Measurements from ENCODE around the gene CCDC57.
"Not testable (repeated sequence)": the region's sequence is repeated elsewhere in the genome, so short reads cannot be mapped to it uniquely, and the experiment has no call there.

The CCDC57 gene

DNA sequence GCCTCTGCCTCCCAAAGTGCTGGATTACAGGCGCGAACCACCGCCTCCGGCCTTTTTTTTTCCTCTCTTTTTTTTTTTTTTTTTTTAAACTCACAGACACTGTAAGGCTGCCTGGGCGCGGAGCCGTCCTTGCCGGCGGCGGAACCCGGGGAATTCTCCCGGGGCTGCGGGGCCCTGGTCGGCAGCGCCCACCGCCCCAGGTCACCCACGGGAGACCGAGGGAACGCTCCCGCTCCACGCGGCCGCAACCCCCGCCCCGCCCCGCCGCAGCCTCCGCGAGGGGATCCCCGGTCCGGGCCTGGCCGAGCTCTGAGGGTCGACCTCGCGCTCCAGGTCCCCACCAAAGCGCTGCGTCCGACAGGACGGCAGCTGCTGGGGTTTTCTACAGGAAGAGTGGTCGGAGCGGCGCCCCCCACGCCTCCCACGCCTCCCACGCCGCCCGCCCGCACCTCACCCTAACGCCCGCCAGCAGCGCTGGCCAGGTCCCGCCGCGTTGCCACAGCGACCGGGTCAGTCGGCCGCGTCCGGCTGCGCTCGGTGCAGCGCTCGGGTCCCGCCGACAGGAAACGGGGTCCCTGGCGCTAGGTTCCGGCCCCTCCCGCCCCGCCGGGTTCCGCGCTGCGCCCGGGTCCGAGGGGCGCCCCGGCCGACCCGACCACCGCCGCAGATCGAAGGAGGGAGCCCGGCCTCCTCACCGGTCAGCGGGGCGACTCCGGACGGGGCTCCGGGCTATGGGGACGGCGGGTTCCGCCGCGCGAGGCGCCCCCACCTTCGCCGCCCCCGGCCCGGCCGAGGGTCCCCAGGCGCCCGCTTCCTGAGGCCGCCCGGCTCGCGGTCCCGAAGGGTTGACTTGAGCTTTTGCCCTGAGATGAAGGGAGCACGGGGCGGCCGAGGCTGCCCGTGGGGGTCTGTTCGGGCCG is at the start of gene CCDC57:
CCDC57 (minus strand) TSS at position 512 of the 920 bp plus-strand sequence. CDS start 10,898 bp downstream, outside the sequence.
- peak; percentile 49 to 61 for DNase-seq (ENCODE audit: low read depth in 1 of 2, low spot score in 1 of 2)

GRCh38 chr17:82262344-82262743 is 49.7 kb upstream of the CCDC57 start:
- no peak for DNase-seq (ENCODE audit: low read depth in 1 of 2, low spot score in 1 of 2)

- DNase-seq (ENCODE audit: low read depth in 1 of 2, low spot score in 1 of 2), result not testable (repeated sequence)
Observed at GRCh38 chr17:82259972-82260961, 47.6 kb upstream of the CCDC57 start.

GRCh38 chr17:82258555-82258954 is 45.9 kb upstream of the CCDC57 start:
- no peak for DNase-seq (ENCODE audit: low read depth in 1 of 2, low spot score in 1 of 2)

- DNase-seq (ENCODE audit: low read depth in 1 of 2, low spot score in 1 of 2), result peak in 1 of 2 donors; percentile 39
Observed at GRCh38 chr17:82257473-82257872, 44.8 kb upstream of the CCDC57 start.

DNA sequence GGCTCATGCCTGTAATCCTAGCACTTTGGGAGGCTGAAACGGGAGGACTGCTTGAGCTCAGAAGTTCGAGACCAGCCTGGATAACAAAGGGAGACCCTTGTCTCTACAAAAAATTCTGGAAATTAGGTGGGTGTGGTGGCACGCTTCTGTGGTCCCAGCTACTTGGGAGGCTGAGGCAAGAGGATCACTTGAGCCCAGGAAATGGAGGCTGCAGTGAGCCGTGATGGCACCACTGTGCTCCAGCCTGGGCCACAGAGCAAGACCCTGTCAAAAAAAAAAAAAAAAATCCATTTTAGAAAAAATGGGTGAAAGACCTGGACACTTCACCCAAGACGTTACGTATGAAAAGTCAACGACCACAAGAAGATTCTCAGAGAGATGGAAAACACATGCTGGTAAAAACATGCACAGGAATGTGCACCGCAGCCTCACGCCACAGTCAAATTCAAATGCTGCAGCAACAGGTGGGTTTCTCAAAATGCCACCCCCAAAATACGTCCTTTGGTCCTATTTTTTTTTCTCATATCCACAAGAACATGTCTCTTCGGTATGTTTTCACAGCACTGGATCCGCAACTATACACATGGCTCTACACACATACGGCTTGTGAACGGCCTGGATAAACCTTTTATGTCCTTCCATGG is 43.7 kb upstream of the CCDC57 start:
- no peak for DNase-seq (ENCODE audit: low read depth in 1 of 2, low spot score in 1 of 2)

DNA sequence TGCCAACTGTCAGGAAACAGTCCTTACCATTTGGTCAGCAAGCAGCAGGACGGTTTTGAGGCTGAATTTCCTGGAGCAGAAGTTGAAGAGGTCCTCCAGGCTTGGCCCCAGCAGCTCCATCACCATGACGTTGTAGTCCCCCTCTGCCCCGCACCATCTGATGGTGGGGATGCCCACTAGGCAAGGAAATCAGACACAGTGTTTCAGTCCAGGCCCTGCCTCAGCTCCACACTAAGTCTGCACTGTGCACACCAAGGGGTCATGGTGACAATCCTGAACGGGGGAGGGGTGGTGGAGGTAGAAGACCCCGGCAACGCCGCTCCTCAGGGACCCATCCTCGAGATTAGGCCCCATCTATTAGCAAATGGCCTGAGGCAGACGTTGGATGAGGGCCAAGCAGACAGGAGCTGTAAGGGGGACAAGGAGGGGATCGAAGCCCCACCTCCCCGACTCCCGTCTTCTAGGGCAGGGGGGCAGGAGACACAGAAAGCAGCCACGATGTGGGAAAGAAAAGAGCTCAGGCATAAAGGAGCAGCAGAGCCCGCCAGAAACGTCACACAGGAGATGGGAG is 42.8 kb upstream of the CCDC57 start:
- no peak for DNase-seq (ENCODE audit: low read depth in 1 of 2, low spot score in 1 of 2)

DNA sequence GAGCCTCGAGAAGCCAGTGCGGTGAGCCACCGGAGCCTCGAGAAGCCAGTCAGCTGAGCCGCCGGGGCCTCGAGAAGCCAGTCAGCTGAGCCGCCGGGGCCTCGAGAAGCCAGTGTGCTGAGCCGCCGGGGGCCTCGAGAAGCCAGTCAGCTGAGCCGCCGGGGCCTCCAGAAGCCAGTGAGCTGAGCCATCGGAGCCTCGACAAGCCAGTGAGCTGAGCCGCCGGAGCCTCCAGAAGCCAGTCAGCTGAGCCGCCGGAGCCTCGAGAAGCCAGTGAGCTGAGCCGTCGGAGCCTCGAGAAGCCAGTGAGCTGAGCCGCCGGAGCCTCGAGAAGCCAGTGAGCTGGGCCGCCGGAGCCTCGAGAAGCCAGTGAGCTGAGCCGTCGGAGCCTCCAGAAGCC is 42.1 kb upstream of the CCDC57 start:
- not testable (repeated sequence) for DNase-seq (ENCODE audit: low read depth in 1 of 2, low spot score in 1 of 2)

DNA sequence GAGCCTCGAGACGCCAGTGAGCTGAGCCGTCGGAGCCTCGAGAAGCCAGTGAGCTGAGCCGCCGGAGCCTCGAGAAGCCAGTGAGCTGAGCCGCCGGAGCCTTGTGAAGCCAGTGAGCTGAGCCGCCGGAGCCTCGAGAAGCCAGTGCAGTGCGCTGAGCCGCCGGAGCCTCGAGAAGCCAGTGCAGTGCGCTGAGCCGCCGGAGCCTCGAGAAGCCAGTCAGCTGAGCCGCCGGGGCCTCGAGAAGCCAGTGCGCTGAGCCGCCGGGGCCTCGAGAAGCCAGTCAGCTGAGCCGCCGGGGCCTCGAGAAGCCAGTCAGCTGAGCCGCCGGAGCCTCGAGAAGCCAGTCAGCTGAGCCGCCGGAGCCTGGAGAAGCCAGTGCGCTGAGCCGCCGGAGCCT is 41.5 kb upstream of the CCDC57 start:
- not testable (repeated sequence) for DNase-seq (ENCODE audit: low read depth in 1 of 2, low spot score in 1 of 2)

DNA sequence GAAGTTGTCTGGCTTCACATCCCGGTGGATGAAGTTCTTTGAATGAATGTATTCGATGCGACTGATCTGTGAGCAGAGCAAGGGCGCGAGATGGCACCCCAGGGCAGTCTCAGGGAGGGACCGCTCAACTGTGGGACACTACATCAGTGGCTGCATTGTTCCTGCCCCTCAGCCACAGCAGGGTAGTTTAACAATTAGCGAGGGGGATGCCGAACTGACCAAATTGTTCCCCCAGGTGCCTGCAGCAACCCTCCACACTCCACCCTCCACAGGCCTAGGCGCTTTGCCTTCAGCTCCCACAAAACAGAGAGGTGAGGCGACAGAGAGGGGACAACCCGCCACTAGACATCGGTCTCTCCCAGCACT is 40.5 kb upstream of the CCDC57 start:
- no peak for DNase-seq (ENCODE audit: low read depth in 1 of 2, low spot score in 1 of 2)

DNA sequence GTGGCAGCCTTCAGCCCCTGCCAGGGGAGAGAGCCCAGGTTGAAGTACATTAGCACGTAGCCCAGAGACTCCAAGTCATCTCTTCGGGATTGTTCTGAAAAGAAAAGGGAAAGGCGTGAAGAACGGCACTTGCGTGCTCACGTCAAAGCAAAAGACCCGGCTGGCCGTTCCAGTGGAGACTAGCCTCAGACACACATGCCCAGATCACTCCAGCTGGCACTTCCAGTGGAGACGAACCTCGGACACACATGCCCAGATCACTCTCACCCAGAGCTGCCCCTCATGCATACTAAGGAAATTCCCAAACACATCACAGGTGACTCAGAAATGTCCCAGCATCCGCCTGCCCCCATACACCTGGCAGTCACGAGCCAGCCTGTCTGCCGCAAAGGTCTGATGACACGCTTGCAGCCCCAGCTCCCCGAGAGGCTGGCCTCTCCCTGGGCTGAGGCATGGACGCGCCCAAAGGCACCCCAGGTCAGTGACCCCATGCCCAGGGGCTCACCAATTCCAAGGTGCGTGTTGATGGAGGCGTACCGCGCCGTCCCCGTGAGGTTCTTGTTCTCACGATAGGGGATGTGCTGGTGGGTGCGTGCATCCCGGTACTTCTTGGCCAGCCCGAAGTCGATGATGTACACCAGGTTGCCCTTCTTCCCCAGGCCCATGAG is 40.0 kb upstream of the CCDC57 start:
- DNase-seq (ENCODE audit: low read depth in 1 of 2, low spot score in 1 of 2), result no peak

GRCh38 chr17:82250868-82251500 is 38.3 kb upstream of the CCDC57 start:
- DNase-seq (ENCODE audit: low read depth in 1 of 2, low spot score in 1 of 2), result no peak

DNA sequence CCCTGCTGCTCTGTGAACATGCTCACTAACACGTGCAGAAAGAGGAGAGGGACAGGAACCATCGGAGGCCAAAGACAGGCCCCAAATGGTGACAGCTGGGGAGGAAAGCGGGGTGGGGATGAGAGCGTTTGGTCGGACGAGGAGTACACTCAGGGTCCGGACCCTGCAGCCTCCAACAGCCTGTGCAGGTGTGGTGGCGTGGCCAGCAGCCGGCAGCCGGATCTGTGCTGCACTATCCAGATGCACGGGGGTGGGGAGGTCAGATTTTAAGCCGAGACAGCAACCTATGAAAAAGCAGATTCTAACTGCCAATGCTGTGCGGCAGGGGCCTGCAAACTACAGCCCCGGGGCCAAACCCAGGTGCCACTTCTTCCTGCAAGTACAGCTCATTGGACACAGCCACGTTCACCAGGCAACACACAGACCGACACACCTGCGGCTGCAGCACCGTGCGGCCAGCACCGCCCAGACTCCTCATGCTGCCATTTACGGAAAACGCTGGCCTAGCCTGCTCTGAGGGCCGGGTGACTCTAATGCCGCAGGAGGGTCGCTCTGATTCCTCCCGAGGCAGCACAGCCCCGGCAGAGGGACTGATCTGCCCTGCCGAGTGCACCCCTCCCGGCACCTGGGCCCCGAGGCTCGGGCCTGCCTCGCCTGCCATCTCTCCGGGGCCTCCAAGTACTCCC is 37.4 kb upstream of the CCDC57 start:
- DNase-seq (ENCODE audit: low read depth in 1 of 2, low spot score in 1 of 2), result no peak

- no peak for DNase-seq (ENCODE audit: low read depth in 1 of 2, low spot score in 1 of 2)
Observed at GRCh38 chr17:82248815-82249674, 36.4 kb upstream of the CCDC57 start.

DNA sequence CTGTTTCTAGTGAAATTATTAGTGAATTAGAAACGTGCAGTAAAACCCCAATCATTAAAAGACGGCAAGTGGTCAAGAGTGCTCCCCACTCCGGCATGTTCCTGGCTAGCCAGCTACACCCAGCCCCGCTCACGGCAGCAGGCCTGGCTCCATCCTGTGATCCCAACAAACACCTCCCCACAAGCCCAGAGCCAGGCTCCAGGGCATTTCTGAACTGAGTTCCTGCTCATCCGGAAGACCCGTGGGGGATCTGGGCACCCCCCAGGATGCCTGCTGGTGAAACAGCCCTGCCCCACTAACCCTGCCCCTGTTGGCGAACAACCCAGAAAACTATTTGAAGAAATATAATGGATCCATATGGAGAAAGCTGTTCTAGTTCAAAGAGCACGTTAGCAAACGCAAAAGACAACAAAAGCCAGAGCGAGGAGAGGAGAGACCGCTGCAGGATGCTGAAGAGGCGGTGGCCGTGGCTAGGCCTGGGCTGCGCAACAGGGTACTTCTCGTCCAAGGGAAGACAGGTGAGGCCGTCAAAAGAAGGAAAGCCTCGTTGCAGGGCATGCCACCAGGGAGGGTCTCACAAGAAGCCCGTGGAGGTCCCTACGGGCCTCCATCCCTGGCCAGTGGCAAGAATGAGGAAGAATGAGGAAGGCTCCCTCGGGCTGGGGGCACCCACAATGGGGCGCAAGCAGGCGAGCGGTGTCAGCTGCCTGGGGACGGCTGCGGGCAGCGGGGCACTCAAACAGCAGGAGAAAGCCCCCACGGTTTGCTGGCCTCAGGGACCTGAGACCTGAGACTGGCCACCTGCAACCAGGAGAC is 35.4 kb upstream of the CCDC57 start:
- no peak for DNase-seq (ENCODE audit: low read depth in 1 of 2, low spot score in 1 of 2)

DNA sequence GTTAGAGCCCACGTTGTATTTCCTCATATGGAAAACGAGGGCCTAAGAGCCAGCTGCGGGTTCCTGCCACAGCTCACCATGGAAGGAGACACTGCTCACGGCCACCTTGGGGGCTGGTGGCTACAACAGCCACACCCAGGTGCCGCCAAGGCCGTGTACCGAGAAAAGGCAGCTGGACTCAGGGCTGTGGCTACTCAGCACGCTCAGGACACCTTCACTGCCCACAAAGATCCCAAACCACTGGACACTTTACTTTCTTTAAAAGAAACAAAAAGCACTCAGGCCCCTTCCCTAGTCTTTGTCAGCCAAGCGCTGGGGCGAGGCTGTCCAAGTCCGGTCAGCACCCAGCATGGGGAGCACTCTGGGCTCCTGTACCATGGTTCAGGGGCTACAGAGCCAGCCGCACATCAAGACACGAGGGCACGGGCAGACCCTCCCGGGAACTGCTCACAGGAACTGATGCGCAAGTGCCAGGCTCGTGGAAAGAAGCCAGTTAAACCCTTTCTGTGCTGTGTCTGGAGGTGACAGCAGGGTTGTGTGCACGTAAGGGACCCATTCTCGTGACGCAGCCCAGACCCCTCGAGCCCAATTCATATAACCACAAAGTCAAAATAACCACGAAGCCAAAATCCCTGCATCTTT is 34.7 kb upstream of the CCDC57 start:
- no peak for DNase-seq (ENCODE audit: low read depth in 1 of 2, low spot score in 1 of 2)
